CD4-positive, alpha-beta T cell treated with Interferon gamma for 1 hour (primary cell): ENCODE measurements around the gene IVD.

Experiments used
- DNase-seq: peaks from one replicate; pipeline ENCODE4 v3.0.0-alpha.2; 2020

Gene IVD

DNA sequence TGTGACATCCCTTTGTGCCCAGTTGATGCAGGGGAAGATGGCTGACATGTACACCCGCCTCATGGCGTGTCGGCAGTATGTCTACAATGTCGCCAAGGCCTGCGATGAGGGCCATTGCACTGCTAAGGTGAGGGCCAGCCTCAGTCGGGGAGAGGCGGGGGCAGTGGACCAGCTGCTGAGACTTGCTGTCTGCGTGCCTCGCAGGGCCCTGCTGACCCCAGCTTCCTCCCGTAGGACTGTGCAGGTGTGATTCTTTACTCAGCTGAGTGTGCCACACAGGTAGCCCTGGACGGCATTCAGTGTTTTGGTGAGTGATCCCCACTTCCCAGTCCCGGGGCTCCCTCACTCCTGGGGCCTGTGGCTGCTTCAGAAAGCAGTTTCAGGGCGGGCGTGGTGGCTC, 10.5 kb downstream of the IVD start:
- DNase-seq: no peak

DNA sequence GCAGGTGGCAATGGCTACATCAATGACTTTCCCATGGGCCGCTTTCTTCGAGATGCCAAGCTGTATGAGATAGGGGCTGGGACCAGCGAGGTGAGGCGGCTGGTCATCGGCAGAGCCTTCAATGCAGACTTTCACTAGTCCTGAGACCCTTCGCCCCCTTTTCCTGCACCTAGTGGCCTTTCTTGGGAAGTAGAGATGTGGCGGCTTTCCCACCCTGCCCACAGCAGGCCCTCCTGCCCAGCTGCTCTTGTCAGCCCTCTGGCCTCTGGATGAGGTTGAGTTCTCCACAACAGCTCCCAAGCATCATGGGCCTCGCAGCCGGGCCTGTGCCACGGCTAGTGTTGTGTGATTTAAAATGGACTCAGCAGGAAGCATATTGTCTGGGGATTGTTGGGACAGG, 12.5 kb downstream of the IVD start:
- no peak for DNase-seq

DNA sequence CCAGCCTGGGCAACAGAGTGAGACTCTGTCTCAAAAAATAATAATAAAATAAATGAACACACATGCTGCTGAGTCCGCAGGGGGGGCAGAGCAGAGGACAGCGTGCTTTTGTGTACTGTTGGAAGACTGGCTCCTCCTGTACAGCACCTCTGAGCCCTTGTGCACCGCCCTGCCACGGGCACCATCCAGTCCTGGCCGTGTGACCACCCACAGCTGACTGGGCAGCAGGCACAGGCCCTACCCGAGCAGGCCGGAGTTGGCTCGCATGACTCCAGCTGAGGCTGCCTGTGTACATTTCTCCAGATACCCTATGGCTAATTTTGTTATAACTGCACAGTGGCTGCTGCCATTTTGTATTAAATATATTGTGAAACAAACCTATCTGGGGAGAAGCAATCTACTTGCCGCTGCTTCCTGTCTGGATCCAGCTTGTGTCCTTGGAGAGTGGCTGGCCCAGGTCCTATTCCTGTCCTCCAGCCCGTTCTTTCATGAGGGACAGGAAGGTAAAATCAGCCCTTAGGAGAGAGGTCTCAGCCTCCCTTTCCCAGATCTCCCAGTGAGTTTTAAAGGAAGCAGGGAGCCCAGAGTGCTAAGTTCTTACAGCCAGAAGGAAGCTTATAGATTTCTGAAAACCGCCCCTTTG, 14.6 kb downstream of the IVD start:
- no peak for DNase-seq

DNA sequence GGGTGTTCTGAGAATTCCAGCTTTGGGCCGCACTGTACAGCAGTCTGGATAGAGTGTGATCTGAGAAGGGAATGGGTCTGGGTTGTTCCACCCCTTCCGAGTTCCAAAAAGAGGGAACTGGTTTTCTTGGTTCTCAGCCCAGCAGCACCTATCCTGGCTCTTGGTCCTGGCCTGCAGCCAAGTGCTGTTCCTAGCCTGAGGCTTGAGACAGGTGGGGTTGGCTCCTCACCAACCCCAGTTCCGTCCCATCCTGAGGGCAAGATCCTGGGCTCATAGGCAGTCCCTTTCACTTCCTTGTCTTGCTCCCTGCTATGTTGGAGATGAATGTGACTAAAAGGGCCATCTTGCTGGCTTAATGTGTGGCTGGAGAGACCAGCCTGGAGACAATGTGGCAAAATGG, 15.2 kb downstream of the IVD start:
- DNase-seq: no peak

DNA sequence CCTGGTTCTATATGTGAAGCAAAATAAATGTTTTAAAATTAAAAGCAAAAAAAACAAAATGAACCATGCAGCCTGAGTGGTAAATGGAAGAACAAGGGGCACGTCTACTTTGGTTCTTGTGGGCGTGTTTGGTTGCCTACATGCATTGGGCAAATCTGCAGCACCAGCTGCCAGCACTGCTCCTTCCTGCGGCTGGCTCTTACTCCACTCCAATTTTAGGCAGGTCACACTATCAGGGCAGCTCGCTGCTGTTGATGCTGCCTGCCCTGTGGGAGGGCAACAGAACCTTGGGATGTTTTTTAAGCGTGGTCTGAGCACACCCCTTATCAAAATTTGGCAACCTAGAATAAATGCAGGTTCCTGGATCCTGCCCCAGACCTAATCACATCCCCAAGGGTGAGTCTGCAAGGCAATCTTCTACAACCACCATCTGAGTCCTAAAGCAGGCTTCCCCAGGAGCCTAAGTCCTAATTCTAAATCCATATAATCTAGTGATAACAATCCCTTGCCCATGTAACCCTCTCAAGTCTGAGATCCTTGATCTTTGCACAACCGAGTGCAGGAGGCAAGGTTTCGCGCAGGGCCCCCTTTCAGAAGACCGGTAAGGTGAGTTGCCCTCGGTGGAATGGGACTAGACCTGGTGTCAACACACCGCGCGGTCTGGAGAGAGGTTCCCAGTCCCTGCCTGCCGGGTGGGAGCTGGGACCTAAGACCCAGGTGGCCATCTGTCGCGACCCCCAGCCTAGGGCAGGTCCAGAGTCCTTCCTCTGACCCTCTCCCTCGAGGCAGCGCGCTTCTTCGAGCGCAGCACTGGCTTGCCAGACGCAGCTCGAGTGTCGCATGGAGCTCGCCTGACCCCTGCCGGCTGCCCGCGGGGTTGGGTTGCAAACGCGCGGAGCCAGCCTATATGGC, 15.9 kb downstream of the IVD start:
- DNase-seq: peak; percentile 70

DNA sequence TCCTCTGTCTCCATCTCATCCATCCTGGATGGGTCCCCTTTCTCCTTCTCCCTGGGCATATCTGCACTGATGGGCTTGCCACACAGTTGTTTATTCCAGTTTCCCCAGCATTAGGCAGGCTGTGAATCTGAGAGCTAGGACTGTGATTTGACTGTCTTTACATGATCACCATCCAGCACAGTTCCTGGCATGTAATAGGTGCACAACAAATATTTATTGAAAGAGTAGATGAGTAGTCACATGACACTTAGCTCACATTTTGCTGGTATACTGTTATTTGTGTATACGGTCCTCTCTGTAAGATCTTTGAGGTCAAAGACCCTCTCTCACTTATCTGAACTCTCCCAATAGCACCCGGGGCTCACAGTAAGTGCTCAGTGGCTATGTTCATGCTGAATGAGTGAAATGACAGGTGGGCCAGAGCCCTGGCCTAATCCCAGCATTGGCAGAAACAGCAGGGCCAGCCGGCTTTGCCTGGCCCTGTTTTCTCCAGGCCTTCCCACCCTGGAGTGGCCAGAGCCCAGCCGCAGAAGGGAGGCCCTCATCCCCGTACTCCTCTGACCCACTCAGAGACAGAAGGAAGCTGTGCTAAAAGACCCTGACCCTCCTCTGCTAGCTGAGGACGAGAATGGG, 19.0 kb downstream of the IVD start:
- DNase-seq: no peak

DNA sequence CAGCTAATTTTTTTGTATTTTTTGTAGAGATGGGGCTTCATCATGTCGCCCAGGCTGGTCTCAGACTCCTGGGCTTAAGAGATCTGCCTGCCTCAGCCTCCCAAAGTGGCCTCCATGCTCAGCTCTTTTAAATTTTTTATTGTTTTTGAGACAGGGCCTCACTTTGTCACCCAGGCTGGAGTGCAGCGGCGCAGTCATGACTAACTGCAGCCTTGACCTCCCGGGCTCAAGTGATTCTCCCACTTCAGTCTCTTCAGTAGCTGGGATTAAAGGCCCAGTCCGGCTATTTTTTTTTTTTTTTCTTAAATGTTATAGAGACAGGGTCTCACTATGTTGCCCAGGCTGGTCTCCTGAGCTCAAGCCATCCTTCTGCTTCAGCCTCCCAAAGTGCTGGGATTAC, 20.1 kb downstream of the IVD start:
- DNase-seq: no peak

DNA sequence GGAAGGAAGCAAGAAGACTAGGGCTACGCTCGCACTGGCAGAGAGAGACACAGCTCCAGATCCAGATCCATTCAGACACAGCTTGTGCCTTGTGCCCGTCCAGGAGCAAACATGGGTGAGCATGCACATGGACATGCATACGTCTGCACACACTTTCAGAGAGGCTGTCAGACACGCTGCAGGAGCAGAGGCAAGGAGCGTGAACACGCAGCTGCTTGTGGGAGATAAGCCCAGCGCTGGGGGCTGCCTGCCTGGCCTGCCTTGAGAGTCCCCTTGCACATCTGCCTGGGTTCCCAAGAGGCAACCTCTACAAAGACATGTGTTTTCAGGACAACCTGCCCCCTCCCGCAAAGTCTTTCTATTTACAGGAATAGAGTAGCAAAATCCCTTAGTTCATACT, 21.6 kb downstream of the IVD start:
- DNase-seq: no peak

DNA sequence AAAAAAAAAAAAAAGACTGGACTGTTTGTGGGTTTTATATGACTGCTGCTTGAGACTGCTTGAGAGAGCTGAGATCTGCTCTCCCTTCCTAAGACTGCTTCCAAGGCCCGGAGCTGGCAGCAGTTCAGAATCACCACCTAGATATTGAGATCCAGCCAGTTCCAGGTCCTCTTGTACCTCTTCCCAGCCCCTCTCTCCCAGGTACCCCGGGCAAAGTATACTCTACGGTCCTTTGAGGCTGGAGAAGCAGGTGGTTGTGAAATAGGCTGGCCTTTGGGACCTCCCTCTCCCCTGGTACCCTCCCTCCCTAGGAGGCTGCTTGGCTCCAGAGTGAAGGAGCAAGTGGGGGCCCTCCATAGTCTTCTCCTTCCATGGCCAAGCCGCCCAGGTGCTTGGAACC, 22.6 kb downstream of the IVD start:
- no peak for DNase-seq

DNA sequence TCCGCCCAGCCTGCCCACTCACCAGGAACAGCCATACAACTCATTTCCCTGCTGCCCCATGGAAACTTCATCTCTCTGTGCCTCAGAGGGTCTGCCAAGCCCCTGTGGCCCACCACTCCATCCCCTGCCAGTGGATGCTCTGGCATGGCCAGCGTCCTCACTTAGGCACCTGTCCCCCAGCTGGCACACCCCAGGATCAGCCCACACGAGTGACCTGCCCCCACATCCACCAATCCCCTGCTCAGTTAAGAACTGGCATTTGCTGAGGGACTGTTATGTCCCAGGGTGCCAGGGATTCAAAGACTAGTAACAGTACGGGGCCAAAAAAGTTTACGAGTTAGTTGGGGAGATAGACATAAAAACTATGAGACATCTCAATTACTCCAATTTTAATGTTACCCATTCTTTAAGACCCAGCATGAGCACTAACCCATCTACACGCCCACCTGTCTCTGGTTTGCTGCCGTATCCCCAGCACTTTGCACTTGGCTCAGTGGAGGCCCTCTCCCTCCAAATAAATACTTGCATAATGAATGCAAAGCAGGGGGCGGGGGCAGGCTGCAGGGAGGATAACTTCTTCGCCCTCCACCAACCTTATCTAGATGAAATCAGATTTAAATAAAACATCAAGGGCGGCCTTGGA, 23.6 kb downstream of the IVD start:
- DNase-seq: no peak

DNA sequence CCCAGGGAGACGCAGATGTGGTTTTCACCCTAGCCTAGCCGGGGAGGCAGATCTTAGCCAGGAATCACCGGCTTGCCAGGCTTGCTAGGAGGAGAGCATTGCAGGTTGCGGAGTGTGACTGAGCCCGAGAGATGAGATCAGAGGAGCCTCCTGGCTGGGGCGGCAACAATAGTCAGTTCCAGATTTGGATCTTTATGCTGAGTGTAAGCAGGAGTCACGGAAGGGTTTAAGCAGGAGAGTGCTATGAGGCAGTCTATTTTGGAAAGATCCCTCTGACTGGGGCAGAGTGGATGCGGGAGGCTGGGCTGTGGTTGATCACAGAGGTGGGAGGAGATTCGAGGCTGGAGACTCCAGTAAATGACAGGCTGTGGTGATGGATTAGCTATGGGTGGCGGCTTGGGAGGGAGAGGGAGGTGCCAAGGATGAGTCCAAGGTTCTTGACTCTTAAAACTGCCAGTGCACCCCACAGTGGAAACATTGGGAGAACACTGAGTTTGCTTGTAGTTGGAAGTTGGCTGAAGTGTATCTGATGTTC, 24.7 kb downstream of the IVD start:
- DNase-seq: no peak

DNA sequence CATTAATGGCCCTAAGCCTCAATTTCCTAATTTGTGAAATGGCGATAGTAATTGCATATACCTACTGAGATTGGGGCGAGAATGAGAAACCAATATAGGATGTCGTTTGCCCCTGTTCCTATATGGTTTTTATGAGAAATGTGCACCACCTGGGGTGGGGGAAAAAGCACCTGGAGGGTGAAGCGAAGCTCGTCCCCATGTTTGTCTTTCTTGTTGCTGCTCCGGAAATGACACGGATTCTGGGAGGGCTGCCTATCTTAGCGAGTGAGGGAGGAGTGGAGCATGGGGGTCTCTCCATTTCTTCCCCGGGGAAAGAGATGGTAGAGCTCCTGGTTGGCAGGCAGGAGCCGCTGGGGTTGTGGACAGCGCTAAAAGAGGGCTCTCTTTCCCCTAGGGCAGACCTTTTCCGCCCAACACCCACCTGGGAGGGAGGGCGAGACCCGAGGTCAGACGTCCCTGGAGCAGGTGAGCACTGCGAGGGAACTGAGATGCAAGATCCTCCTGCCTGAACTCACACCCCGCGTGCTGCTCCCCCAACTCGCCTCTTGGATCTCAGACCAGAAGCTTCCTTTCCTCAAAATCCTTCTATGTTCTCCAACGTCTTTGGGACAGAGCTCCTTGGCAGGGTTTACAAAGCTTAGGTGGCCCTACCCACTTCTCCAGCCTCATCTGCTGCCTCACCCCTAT, 29.6 kb downstream of the IVD start:
- no peak for DNase-seq

DNA sequence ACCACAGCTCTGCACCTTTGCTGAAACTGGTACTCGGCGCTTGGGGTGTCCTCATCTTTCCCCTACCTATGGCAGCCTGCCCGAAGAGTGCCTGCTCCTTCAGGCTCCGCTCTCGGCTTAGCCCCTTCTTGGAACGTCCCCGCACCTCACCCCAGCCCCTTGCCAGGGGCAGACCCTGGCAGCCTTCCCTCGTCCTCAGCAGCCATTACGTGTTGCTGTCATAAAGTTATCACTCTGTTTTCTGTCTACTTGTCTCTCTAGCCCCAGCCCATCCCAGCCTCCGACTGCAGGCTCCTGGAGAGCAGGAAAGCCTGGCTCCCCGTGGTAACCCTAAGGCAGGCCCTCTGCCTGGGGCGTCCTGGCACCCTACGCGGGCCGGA, 30.1 kb downstream of the IVD start:
- no peak for DNase-seq

DNA sequence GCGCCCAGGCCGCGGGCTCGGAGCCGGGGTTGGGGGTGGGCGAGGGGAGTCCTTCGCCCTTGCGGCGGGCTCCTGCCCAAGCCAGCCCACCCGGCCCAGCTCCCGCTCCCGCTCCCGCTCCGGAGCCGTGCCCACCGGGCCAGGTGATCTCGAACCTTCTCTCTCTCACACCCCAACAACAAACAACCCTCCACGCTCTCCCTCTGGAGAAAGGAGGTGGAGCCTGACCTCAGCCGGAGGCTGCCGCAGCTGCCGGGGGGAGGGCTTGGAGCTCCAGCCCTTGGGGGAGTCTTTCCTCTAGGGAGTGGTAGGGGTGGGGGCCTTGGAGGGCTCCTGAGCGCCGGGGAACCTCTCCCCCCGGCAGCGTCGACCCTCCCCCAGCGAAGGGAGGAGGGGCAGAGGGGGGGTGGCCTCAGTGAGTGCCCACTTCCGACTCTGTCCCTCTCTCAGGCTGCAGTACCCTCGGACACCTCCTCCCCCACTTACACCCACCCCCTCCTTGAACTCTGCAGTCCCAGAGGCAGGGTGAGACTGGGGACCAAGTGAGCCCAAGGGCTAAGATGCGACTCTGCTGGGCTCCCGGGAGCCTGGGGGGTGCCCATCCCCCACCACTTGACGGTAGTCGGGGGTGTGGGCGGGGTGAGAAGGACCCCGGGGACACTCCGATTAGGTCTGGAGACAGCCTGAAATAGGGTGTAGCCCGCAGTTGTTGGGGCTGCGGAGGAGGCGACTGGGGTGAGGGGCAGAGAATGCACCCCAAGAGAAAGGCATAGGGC, 30.7 kb downstream of the IVD start:
- DNase-seq: no peak

DNA sequence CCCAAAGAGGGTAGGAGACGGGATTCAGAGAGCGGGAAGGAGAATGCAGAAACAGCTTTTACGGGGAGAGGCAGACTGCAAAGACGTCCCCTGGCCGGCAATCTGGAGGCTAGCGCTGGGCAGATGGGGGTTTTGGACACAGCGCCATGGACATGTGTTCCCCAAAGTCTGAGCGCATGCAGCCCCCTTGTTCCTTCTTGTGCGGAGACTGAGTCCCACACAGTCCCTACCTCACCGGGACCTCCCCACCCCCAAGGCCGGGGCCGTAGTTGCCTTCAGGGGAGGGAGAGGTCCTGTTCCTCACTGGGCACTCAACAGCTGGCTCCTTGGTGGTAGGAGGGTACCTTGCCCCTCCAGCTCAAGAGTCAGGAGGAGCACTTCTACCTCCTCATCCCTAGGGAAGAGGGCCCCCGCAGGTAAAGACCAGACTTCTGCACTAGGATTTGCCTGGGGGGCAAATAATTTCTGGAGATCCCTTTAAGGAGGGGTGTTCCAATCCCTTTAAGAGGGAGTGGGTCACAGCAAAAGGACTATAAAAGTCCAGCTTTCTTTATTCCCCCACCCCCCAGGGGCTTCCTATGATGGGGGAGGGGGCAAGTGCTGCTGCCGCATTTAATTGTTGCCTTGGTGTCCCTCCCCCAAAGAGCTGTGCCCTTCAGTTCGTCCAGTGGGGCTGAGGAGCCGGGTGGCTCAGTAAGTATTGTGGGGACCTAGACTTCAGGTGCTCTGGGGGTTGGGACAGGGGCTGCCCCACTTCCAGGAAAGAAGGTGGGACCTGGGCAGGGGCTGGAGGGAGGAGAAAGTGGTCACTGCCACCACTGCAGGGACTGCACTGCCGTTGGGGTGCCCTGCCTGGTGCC, 31.5 kb downstream of the IVD start:
- no peak for DNase-seq

DNA sequence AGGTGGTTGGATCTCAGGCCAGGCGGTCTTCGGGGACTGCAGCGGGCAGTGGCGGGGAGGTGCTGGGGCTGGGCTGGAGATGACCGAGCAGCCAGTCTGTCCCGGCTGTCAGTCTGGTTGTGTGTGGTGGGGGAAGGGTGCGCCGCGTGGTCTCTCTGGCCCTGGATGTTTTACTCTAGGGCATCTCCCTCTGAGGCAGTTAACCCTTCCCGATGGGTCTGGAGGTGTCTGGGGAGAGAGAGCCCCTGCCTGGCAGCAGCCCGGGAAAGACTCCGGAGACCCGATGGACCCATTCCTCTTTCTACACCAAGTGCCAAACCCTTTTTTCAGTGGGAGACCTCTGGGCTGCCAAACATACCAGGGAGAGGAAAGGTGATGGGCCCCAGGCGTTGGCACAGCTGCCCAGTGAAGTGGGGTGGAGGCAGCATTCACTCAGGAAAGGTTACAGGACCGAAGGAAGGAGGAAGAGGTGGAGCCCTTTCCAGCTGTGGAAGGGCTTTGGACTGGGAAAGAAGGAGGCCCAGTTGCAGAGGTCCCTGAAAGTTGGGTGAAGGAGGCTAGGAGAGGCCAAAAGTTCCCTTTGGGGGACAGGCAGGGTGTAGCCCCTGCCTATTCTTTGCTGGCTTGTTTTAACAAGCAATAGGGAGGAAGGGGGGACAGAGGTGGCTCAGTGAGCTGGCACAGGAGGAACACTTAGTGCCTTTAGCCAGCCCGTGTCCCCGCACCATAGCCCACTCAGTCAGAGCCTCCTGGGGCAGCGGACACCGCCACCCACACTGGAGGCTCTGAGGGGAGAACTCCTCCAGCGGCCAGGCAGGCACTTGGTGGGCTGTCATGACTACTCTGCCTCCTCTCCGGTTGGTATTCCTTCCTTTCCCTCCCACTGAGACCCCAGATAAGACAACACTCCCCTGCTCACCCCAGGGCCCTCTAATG, 32.4 kb downstream of the IVD start:
- no peak for DNase-seq

DNA sequence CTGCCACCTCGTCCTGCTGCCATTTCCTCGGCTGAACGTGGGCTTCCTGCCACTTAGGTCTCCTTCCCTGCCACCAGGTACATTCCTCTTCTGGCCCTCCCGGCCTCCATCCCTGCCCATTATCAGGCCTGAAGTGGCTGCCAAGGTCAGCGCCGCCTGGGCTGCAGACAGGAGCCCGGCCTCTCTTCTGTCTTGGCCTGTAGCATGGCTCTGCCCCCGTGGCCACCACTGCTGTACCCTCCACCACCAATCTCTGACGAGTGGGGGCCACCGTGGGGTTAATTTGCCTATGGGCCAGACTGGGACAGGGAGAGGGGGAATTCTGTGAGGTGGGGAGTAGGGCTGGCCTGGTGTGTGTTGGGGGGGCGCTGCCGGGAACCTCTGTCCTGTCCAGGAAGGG, 33.1 kb downstream of the IVD start:
- no peak for DNase-seq

DNA sequence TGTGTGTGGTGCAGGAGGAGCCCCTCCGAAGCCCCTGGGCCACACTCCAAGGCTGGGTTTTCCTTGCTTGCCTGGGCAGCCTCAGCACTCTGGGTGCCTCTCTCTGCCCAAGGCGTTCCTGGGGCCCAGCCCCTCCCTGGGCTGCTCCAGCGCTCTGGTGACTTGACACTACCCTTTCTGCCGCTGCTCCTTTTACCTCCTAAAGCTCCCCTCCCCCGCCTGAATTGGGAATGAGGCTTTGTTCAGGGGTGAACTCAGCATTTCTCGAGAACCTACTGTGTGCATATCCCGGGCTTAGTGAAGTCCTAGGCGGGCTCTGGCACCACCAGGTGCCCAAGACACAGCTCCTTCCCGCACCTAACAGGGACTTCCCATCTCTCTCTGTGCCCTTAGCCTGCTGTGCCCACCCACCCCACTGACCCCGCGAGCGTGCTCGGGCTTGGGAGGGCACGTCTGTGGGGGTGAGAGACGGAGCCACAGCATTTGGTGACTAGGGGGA, 33.9 kb downstream of the IVD start:
- DNase-seq: no peak

DNA sequence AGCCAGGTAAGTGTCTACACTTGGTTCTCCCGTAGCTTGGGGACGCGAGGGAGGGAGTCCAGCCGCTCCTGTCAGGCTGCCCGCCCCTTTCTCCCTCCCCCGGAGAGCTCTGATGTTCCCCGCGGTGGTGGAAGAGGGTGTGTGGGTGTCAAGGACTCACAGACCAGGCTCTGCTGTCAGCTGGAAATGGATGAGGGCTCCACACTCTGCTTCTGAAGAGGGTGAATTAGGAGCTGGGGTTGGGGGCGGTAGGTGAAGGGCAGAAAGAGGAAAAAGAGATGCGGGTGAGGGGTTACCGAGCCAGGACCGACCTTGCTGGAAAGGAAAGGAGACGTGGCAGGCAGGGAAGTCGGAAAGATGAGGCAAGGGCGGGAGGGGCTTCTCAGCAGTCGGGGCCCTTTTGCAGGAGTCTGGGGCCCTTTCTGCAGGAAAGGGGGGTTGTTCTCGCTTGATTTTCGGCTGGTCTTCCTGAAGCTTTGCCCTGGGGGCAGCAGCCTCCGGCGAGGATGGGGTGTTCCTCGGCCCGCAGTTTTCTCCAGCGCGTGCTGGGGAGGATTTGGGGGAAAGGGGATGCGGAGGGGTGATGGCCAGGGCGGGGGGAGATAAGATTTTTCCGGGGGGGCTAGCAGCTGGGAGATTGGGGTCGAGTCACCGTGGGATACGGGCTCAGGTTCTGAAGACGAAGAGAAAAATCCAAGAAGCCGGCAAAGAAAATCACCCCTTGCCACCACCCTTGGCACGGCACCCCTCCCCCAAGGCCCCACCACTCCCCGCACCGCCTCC, 34.6 kb downstream of the IVD start:
- DNase-seq: no peak
